Myocyte (in vitro differentiated cells): ENCODE data around the gene APRT. TPM values are rescaled to one million over a fixed set of nuclear protein-coding genes. Genes with fewer than 3 reads are reported as not detected.
"Not testable (repeated sequence)": the region's sequence is repeated elsewhere in the genome, so short reads cannot be mapped to it uniquely, and the experiment has no call there.

Source experiments
- DNase-seq: peaks from one replicate; pipeline ENCODE4 v3.0.0-alpha.2; 2012; ENCODE audit warnings: low read depth
- total RNA-seq: library from RNA; depleted of rRNA; stranded (reverse); fragments of >200 nt; gene quantifications from 2 replicates; pipeline ENCODE4 v1.2.3, GENCODE V29; 2014

APRT gene
- total RNA-seq, 1 donor from 2014 or later, result 89.3 TPM

DNA sequence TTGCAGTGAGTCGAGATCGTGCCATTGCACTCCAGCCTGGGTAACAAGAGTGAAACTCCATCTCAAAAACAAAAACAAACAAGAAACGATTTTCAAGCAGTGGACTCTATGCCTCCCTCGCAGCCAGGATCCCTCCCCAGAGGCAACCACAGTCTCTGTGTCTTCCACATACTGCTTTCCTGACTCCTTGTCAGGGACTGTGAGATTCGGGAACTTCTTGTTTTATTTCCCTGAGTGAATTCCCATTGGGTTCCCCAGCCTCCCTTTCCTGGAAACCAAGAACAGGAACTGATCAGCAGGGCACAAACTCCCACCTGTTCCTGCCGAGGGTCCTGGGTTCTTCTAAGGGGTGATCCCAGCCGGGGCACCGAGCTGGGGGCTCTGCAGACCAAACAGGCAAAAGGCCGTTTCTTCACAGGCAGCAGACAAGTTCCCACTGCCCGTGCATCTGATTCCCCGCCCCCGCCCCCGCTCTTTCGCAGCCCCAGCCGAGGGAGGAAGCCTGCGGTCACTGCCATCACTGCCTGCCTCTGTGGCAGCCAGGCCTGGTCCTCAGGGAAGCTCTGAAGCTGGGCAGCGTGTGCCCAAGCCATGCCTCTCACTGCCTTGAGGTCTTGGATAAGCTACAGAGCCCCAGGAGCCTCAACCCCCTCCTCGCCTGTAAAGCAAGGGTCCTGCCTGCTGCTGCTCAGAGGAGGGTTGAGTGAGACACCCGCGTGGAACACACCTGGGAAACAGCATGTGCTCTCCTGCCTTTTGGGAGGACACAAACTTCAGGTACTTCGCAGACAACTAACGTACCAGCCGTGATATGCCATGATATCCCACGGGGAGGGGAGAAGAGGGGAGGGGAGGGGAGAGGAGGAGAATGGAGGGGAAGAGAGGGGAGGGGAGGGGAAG, 21.2 kb downstream of the APRT start:
- DNase-seq, result no peak

- peak; percentile 30 for DNase-seq
These were observed 22.1 kb downstream of the APRT start for GRCh38 chr16:88789594-88789993.

DNA sequence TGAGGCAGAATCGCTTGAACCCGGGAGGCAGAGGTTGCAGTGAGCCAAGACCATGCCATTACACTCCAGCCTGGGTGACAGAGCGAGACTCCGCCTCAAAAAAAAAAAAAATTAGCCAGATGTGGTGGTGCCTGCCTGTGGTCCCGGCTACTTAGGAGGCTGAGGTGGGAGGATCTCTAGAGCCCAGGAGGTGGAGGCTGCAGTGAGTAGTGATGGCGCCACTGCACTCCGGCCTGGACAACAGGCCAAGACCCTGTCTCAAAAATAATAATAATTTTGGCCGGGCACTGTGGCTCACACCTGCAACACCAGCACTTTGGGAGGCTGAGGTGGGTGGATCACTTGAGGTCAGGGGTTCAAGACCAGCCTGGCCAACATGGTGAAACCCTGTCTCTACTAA, 23.0 kb downstream of the APRT start:
- DNase-seq, result not testable (repeated sequence)

GRCh38 chr16:88787579-88788314, 24.0 kb downstream of the APRT start:
- DNase-seq, result no peak

DNA sequence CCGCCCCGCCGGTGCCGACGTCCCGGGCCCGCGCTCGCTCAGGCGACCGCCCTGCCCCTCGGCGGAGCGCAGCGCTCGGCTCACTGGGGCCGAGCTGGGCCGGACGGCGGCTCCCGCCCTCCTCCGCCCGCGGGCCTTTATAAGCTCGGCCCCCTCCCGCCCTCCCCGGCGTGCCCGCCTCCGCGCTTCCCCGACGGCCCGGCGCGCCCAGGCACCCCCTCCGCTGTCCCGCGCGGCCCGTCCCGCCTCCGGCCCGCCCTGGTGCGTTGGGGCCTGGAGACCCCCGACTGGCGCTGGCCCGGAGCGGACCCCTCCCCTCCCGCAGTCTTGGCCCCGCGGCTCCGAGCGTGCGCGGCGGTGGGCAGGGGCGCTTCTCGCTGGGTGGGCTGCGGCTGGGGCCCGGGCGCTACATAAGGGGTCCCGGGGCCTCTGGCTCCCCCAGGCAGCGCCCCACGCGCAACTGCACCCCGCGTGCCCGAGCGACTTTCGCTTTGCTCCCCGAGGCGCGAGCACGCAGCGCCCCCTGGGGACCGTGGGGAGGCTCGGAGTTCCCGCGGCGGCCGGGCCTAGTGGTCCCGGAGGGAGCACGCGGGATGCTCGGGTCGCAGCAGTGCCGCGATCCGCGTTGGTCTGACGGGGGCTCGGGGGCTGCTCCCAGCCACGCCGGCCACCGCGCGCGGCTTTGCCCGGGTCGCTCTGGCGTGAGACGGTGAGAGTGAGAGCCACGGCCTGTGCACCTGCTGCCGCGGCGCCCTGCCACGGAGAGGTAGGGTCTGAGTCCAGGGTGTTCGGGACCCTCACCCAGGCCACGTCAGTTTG, 26.4 kb downstream of the APRT start, which contains the start of gene PIEZO1:
TSS of gene PIEZO1 (minus strand) at position 115 of the 819 bp plus-strand sequence. CDS start 256 bp downstream, outside the sequence.
- DNase-seq, result peak; percentile 78

- DNase-seq, result no peak
These were observed 26.9 kb downstream of the APRT start for GRCh38 chr16:88784856-88785105.

DNA sequence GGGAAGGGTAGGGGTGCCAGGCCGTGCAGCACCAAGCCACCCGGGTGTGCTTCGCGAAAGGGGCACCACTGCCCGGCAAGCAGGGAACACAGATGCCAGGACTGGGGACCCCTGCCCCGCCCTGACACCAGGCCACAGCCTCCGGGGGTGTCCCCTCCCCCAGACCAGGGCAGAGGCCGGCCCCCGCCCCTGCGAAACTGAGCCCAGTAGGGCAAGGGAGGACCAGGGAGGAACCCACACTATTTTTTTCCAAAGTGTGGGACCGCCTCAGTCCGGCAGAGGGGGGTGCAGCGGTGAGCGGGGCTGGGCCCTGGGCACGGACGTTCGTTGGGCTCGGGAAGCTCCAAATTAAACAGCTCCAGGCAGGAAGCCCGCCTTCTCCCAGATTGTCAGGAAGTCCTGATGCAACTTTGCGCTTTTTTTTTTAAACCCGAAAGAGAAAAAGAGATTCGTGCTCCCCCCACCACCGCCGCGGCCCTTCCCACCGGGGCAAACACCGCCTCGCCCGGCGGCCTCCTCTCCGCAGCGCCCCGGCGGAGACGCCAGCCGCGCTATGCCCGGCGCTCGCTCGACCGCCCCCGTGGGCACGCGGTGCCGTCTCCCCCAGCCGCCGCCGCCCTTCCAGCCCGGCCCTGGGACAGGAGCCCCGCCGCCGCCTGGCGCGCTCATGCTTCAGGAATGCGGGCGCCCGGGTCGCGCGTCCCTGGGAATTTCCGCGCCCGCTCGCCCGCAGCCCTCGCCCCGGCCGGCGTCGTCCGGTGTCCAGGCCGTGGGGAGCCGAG, 27.5 kb downstream of the APRT start:
- peak; percentile 83 for DNase-seq

- DNase-seq, result peak; percentile 61
These were observed 28.2 kb downstream of the APRT start for GRCh38 chr16:88783391-88784073.

DNA sequence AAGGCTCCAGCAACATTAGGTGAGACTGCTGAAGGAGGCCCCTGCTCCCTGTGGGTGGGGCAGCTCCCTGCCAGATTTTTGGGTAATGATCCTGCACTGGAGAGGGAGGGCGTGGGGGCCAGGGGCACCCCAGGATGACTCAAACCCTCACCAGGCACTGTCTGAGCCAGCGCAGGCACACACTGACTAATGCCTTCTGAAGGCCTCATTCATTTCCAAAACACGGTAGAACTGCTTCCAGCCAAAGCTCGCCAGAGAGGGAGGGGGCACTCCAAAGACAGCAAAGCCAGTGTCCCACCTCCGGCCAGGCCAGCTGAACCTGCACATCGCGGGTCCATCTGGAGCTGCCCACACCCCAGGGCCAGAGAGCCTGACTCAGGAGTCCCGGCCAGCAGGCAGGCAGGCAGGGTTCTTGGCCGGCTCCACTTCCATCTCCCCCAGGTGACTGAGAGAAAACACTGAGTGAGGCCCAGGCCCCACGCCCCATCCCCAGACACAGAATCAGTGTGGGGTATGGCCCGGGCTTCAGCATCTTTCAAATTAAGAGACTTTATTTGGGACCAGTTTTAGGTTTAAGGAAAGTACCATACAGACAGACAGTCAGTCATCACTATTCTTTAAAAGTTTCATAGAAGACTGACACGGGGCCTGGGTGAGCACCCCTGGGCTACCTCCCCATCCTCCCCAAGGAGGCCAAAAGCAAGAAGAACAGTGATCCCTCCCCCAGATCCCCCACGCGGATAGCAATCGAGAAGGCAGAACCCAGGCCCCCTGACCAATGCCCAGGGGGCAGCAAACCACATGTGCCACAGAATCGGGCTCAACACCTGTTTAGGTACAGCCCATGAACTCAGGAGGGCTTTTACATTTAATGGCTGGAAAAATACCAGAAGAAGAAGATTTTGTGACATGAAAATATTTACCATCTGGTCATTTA, 29.0 kb downstream of the APRT start:
- DNase-seq, result peak; percentile 59

DNA sequence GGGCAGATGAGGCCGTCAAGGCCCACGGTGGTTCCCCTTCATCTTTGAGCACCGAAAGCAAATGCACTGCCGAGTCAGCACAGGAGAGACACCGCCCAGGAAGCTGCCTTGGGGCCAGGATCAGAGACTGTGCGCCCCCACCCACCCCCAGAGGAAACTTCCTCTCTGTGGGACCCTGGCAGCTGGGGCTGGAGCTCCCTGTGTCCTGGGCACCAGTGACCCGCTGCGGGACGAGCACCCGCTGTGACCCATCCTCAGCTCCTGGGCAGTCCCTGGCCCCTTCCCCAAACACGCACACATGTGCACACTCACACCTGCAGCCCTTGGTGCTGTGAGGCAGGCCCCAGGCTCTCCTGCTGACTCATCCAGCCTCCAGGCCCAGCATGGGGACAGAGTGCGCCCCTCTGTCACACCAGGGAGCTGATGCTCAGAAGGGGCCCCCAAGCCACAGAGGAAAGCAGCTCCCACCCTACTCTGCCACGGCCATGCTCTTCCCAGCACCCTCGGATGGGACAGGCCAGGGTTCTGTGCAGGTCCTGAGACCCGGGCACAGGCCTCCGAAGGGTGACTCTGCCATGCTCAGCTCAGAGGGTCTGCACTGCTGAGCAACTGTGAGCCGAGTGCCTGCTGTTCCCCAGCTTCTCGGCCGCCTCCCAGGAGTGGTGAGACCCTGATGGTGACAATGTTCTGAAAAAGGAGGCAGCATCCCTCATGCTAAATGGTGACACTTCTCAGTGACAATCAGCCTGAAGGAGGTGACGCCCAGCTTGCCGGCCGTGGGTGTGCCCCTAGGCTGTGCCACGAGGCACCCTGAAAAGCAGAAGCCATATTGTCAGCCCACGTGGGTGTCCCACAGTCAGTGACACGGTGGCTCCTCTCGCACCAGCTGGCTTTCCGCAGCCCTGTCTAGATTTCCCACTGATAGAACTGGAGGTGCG, 30.3 kb downstream of the APRT start:
- no peak for DNase-seq

DNA sequence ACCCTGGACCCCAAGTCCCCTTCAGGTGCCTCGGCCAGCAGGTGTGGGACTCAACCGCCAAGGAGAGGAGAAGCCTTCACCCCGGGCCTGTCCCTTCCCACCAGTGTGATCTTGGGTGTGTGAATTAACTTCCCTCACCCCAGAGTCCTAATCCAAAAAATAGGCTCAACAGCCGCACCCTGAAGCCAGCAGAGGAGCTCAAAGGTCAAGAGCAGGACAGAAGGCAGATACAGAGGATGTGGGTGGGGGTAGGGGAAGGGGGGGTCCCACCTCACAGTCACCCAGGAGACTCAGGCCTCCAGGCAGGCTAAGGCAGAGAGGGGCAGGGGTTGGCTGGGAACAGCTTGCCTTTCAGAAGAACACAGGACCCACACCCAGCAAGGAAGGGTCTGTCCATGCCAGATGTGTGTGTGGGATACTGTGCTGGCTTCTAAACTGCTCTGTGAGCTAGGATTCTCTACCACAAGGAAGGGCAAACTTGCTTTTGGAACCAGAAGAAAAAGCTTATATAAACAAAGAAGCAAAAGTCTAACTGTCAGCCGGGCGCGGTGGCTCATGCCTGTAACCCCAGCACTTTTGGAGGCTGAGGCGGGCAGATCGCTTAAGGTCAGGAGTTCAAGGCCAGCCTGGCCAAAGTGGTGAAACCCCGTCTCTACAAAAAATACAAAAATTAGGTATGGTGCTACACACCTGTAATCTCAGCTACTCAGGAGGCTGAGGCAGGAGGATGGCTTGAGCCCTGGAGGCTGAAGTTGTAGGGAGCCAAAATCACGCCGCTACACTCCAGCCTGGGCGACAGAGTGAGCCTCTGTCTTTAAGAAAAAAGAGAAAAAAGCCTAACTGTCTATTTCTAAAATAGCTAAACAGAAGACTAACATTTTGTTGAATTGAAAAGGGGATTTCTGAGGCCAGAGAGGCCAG, 31.3 kb downstream of the APRT start:
- no peak for DNase-seq

DNA sequence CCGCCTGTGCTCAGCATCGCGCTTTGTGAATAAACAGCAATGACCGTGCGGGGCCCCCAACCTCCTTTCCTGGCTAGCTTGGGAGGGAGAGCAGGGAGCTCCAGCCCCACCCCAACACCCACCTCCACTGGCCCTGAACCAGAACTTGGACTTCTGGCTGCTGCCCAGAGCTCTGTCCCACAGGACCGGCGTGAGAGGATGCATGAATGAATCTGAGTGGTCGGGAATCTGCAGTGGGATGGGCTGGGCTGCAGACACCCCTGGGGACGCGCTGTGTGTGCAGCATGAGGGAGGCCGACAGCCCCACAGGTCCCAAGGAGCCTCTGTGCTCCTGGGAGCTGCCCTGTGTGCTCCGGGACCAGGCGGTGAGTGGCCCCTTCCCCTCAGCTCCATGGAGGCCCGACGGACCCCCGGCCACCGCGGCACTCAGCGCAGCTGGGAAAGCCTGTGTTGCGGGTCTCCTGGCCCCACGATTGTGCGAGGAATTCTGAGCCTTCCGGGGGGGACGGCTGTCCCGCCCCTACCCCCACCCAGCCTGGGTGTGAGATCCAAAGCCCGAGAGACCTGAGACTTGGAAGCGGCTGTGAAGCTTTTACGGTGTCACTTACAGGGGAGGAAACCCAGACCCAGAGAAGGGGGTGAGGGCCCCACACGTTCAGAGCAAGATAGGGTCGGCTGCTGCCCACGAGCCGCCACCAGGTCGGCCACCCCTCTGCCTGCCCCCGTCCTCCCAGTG, 32.2 kb downstream of the APRT start:
- no peak for DNase-seq

GRCh38 chr16:88778541-88779065, 33.1 kb downstream of the APRT start:
- no peak for DNase-seq

- no peak for DNase-seq
These were observed 33.5 kb downstream of the APRT start for GRCh38 chr16:88778271-88778525.

- no peak for DNase-seq
These were observed 34.1 kb downstream of the APRT start for GRCh38 chr16:88777471-88778270.
